T-helper 2 cell treated with Interferon-gamma antibody and Interleukin-4, amounts not matched to agents 5 μg/mL and 100 μg/mL, for 36 hours (primary cell): Measurements from ENCODE around the gene ELOVL3.
"Not testable (repeated sequence)": the region's sequence is repeated elsewhere in the genome, so short reads cannot be mapped to it uniquely, and the experiment has no call there.

Experiments used
- DNase-seq: peaks from one replicate; pipeline ENCODE4 v3.0.0; 2021; ENCODE audit warnings: low spot score
- H3K27ac Mint-ChIP-seq: one replicate; pipeline ENCODE4 v1.8.0; 2021; ENCODE audit warnings: mild to moderate bottlenecking, mixed read lengths
- H3K27me3 Mint-ChIP-seq: one replicate; pipeline ENCODE4 v1.8.0; 2021; ENCODE audit warnings: low read depth, mixed read lengths
- H3K36me3 Mint-ChIP-seq: one replicate; pipeline ENCODE4 v1.8.0; 2021; ENCODE audit warnings: low read depth, mixed read lengths
- H3K4me1 Mint-ChIP-seq: one replicate; pipeline ENCODE4 v1.8.0; 2021; ENCODE audit warnings: low read depth, mixed read lengths
- H3K4me3 Mint-ChIP-seq: one replicate; pipeline ENCODE4 v1.8.0; 2022; ENCODE audit warnings: mild to moderate bottlenecking, moderate library complexity, mixed read lengths
- H3K9me3 Mint-ChIP-seq: one replicate; pipeline ENCODE4 v1.8.0; 2021; ENCODE audit warnings: mixed read lengths

ELOVL3 gene, protein sequence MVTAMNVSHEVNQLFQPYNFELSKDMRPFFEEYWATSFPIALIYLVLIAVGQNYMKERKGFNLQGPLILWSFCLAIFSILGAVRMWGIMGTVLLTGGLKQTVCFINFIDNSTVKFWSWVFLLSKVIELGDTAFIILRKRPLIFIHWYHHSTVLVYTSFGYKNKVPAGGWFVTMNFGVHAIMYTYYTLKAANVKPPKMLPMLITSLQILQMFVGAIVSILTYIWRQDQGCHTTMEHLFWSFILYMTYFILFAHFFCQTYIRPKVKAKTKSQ

DNA sequence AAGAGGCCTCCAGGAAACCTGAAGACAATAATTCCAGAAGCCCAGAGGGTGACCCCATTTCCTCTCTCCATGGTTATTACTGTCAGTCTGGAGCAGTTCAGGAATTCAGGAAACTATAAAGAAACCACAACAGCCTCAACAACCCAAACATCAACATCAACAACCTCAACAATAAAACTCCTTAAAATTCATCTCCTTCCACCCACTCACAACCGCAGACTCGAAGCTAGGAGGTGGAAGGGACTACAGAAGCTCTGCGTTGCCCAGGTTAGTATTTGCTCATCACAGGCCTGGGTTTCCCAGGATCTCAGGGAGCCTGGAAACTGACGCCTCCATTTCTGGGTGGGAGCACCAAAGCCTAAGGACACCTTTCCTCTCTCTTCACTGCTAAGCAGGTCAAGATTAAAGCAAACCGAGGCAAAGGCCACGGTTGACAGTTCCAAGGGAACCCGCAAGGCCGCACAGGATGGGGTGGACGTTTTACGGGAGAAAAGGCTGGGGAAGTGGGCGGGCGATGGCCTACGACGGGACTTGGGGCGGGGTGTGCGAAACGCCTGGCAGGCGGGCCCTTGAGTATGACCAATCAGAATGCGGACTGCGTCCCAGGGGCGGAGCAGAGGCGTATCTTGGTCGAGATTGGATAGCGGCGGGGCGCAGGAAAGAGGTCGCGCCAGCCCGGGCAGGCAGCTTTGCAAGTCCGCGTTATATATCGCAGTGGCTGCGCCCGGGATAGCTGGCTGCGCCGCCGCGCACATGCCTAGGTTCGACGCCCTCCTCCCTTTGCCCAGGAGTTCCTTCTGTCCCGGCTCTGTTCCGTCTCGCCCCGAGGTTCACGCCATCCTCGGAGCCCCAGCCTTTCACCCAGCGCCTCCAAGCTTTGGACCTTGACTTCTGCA is at the start of gene ELOVL3:
Gene ELOVL3 (plus strand): TSS at position 654 of the 896 bp plus-strand sequence. CDS start 250 bp downstream, outside the sequence.
- peaks cover 12% of the 10 kb centered on the region for H3K4me1 Mint-ChIP-seq
- H3K27me3 Mint-ChIP-seq = peaks cover 40% of the 10 kb centered on the region
- H3K36me3 Mint-ChIP-seq = no peaks in the 10 kb centered on the region
- peak within 1 kb of the TSS; percentile 58 for H3K4me3 Mint-ChIP-seq
- H3K27ac Mint-ChIP-seq = no peak within 1 kb of the TSS
- no peaks in the 10 kb centered on the region for H3K9me3 Mint-ChIP-seq
- DNase-seq = peak; percentile 88

DNA sequence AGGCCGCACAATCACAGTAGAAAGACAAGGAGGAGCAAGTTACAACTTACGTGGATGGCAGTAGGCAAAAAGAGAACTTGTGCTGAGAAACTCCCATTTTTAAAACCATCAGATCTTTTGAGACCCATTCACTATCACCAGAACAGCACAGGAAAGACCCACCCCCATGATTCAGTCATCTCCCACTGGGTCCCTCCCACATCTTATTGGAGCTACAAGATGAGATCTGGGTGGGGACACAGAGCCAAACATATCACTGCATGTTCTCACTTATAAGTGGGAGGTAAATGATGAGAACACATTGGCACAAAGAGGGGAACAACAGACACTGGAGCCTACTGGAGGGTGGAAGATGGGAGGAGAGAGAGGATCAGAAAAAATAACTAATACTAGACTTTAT is 41.5 kb upstream of the ELOVL3 start:
- Mint-ChIP-seq H3K4me1 (peaks cover 7% of the 10 kb centered on the region), H3K4me3 (no peak overlapping the region), H3K27me3 (peaks cover 6% of the 10 kb centered on the region)

DNA sequence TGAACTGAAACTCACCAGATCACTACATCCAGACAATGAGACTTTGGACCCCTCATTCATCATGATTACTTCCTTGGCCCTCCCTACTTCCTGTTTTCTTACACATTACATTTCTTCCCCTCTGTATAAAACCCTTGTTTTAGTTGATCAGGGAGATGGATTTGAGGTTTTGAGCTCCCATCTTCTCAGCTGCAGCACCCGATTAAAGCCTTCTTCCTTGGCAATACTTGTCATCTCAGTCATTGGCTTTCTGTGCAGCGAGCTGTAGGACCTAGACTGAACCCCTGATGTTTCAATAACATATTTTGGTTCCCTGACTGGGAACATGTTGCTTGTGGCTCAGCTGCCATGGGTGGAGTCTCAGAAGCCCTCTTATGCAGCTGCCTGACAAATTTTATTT is 40.8 kb upstream of the ELOVL3 start:
- no peak overlapping the region for H3K4me3 Mint-ChIP-seq

More for the DNA sequence above, 41.5 kb upstream of the ELOVL3 start:
- DNase-seq = no peak
- Mint-ChIP-seq H3K27ac (no peak overlapping the region), H3K9me3 (peaks cover 17% of the 10 kb centered on the region), H3K36me3 (peaks cover 3% of the 10 kb centered on the region)

DNA sequence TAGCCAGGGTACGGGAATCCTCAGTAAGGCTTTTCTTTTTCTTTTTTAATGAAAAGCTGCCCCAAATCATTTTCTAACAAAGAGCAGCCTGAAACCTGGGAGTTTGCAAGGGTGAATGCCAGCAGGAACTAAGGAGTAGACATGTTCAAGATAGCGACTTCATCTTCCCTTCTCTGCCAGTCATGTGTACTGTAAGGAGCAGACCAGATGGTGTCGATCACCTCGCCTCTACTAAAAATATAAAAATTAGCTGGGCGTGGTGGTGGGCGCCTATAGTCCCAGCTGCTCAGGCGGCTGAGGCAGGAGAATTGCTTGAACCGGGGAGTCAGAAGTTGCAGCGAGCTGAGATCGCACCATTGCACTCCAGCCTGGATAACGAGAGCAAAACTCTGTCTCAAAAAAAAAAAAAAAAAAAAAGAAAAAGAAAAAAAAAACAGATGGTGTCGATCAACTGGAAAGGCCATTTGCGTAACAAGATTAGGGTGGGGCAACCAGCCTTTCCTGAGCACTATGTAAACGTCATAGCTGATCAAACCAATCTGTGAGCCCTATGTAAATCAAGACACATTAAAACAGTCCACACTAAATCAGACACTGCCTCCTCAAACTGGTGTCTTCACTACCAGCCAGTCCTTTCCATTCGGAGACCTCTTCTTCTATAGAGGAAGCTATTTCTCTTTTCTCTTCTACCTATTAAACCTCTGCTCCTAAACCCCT is 40.1 kb upstream of the ELOVL3 start:
- peaks cover 7% of the 10 kb centered on the region for H3K4me1 Mint-ChIP-seq
- DNase-seq = no peak
- H3K36me3 Mint-ChIP-seq = peaks cover 3% of the 10 kb centered on the region
- H3K27me3 Mint-ChIP-seq = peaks cover 6% of the 10 kb centered on the region
- peaks cover 17% of the 10 kb centered on the region for H3K9me3 Mint-ChIP-seq
- no peak overlapping the region for H3K4me3 Mint-ChIP-seq
- no peak overlapping the region for H3K27ac Mint-ChIP-seq

More for the DNA sequence above, 40.8 kb upstream of the ELOVL3 start:
- Mint-ChIP-seq H3K27me3 (peaks cover 6% of the 10 kb centered on the region), H3K27ac (no peak overlapping the region), H3K36me3 (peaks cover 3% of the 10 kb centered on the region), H3K9me3 (peaks cover 17% of the 10 kb centered on the region), H3K4me1 (peaks cover 7% of the 10 kb centered on the region)
- no peak for DNase-seq

DNA sequence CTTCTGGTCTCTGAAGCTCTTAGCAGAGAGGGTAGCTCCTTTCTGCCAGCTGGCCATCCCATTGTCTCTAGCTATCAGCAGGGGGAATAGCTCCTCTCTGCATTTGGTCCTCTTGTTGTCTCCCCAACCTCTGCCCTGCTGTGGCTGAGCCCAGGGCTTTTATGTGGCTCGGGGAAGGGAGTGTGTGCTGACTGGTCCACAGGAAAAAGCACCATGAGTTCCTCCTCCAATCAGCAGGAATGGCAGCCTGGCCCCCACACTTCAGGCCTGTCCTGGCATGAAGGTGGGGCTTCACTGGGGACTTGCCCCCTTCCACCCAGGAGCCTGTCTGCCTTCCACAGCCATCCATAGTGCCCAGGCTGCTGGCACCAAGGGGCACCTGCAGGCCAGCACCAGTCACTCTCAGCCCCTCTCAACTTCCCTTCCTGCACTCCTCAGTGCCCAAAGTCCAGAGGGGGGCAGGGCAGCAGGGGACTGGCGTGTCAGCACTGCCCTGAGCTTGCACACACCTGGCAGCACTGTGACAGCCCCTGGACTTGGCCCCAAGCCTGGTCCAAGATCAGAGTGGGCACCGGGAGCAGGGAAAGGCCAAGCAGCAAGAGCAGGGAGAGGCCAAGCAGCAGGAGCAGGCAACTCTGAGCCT is 37.7 kb upstream of the ELOVL3 start:
- peaks cover 8% of the 10 kb centered on the region for H3K36me3 Mint-ChIP-seq
- no peak overlapping the region for H3K27ac Mint-ChIP-seq
- DNase-seq = no peak
- H3K4me1 Mint-ChIP-seq = peaks cover 7% of the 10 kb centered on the region
- H3K4me3 Mint-ChIP-seq = no peak overlapping the region
- H3K27me3 Mint-ChIP-seq = peaks cover 6% of the 10 kb centered on the region
- H3K9me3 Mint-ChIP-seq = peaks cover 39% of the 10 kb centered on the region

DNA sequence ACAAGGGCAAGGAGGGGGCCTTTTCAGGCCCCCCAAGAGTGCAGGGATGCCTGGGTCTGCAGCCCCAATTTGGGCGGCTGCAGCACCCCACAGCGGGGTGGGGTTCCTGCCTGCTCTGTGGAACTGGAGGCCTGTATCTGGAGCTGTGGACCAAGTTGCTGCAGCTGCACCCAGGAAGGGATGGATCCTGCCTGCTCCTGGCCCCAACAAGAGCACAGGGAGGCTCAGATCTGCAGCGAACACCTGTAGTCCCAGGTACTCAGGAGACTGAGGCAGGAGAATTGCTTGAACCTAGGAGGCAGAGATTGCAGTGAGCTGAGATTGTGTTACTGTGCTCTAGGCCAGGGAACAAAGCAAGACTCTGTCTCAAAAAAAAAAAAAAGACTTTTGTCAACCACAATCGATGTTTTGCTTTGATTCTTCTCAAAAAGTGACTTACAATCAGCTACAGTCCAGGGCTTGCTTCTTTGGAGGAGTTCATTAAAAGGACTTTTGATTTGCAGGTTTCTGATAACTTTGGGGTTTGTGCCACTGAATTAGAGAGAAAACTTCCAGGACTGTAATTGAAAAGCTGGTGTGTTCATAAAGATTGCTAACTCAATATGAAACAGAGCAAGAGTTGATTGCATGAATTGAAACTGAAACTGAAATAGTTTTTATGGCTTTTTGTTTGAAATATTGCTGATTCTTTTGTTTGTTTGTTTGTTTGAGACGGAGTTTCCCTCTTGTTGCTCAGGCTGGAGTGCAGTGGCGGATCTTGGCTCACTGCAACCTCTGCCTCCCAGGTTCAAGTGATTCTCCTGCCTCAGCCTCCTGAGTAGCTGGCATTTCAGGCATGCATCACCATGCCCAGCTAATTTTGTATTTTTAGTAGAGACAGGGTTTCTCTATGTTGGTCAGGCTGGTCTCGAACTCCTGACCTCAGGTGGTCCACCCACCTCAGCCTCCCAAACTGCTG is 36.9 kb upstream of the ELOVL3 start:
- not testable (repeated sequence) for H3K4me1 Mint-ChIP-seq, H3K27me3 Mint-ChIP-seq, H3K36me3 Mint-ChIP-seq
- DNase-seq = peak; percentile 20
- H3K9me3 Mint-ChIP-seq = peaks cover 41% of the 10 kb centered on the region
- peak overlapping the region; percentile 91 for H3K27ac Mint-ChIP-seq
- peak overlapping the region; percentile 69 for H3K4me3 Mint-ChIP-seq

DNA sequence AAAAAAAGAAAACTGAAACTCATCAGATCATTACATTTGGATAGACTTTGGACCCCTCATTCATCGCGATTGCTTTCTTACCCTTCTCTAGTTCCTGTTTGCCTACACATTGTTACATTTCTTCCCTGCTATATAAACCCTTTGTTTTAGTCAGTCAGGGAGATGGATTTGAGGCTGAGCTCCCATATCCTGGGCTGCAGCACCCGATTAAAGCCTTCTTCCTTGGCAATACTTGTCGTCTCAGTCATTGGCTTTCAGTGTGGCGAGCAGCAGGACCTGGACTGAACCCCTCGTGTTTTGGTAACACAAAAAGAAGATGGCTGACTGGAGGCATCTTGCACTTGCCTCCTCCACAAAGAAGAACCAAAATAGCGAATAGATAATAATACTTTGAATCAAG is 34.1 kb upstream of the ELOVL3 start:
- H3K9me3 Mint-ChIP-seq = peaks cover 25% of the 10 kb centered on the region
- H3K4me1 Mint-ChIP-seq = peaks cover 7% of the 10 kb centered on the region
- DNase-seq = no peak
- peak overlapping the region; percentile 19 for H3K27ac Mint-ChIP-seq
- H3K4me3 Mint-ChIP-seq = no peak overlapping the region
- H3K27me3 Mint-ChIP-seq = peaks cover 2% of the 10 kb centered on the region
- H3K36me3 Mint-ChIP-seq = peaks cover 5% of the 10 kb centered on the region

DNA sequence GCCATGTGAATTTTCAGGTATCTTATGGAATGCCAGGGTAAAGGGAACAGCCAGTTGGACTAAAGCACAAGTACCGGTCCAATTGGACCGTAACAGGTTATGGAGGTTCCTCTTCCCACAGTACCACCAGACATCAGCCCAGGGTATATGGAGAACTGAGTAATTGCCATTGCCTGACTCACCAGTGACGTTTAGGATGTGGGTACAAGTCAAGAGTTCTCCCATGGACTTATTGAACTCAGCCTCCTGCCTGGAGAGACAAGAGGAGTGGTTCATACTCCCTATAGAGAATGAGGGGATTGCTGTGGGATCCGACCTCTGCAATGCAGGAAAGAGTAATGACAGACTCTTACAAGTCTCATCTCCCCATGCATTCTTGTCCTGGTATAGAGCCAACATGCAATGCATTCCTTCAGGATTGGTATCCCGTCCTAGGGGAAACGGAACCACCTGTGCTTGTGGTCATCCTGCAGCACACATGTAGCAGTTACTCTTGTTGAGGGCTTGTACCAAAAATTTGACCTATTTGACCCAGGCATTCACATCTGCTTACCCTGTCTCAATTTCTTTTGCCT is 30.7 kb upstream of the ELOVL3 start:
- H3K4me1 Mint-ChIP-seq = no peaks in the 10 kb centered on the region
- H3K9me3 Mint-ChIP-seq = peaks cover 25% of the 10 kb centered on the region
- peaks cover 5% of the 10 kb centered on the region for H3K36me3 Mint-ChIP-seq
- DNase-seq = no peak
- H3K27ac Mint-ChIP-seq = no peak overlapping the region
- peaks cover 2% of the 10 kb centered on the region for H3K27me3 Mint-ChIP-seq
- no peak overlapping the region for H3K4me3 Mint-ChIP-seq

DNA sequence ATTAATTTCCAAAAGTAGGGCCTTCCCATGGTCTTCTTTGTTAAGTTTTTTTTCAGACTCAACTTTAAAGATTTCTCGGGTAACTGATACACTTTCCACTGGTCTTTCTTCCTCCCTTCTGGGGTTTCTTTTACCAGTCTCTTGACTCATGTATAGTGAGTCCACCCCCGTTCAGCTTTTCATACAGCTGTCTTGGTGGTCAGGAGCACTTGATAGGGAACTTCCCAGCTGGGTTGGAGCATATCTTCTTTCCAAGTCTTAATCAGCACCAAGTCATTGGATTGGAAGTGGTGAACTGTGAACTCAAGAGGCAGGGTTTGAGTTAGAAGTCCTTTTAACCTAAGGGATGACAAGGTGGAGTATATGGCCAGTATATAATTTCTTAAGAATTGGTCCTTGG is 29.2 kb upstream of the ELOVL3 start:
- no peak overlapping the region for H3K4me3 Mint-ChIP-seq
- H3K9me3 Mint-ChIP-seq = peaks cover 17% of the 10 kb centered on the region

DNA sequence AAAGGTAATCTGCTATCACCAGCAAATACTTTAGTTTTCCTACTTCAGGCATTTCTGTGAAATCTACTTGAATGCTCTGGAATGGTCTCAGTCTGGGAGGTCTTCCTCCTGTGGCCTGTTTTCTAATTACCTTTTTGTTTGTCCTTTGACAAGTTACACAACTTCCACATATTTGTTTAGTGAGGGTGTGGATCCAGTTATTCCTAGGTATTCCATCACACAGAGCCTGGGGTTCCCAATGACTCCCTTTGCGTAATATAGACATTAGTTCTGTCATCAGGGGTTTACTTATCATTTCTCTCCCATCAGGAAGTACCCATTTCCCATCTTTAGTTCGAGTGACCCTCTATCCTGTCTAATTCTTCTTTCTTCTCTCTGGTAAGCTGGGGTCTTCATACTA is 28.1 kb upstream of the ELOVL3 start:
- peaks cover 6% of the 10 kb centered on the region for H3K9me3 Mint-ChIP-seq
- H3K27me3 Mint-ChIP-seq = peaks cover 2% of the 10 kb centered on the region
- peaks cover 5% of the 10 kb centered on the region for H3K4me1 Mint-ChIP-seq
- H3K4me3 Mint-ChIP-seq = no peak overlapping the region
- H3K27ac Mint-ChIP-seq = no peak overlapping the region
- DNase-seq = no peak
- H3K36me3 Mint-ChIP-seq = no peaks in the 10 kb centered on the region

More for the DNA sequence above, 29.2 kb upstream of the ELOVL3 start:
- DNase-seq = peak; percentile 48
- peaks cover under 1% of the 10 kb centered on the region for H3K36me3 Mint-ChIP-seq
- H3K27ac Mint-ChIP-seq = no peak overlapping the region
- no peaks in the 10 kb centered on the region for H3K4me1 Mint-ChIP-seq
- H3K27me3 Mint-ChIP-seq = peaks cover 2% of the 10 kb centered on the region

DNA sequence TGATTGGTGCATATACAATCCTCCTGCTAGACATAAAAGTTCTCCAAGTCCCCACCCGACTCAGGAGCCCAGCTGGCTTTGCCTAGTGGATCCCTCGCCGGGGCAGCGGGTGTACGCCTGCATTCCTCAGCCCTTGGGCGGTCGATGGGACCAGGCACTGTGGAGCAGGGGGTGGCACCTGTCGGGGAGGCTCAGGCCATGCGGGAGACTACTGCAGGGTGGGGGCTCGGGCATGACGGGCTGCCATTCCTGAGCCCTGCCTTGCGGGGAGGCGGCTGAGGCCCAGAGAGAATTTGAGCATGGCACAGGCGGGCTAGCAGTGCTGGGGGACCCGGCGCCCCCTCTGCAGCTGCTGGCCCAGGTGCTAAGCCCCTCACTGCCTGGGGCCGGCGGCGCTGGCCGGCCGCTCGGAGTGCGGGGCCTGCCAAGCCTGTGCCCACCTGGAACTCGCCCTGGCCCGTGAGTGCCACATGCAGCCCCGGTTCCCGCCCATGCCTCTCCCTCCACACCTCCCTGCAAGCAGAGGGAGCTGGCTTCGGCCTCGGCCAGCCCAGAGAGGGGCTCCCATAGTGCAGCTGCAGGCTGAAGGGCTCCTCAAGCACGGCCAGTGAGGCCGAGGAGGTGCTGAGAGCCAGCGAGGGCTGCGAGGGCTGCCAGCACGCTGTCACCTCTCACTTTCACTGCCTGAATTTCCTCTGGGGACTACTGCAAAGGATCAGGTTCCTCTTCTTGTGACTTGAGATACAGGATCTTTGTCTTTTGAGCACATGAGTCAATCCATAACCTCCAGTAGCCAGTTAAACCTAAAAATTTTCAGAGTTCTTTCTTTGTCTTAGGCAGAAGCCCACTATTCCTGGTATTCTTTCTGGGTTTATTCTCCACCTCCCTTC is 25.1 kb upstream of the ELOVL3 start:
- no peak overlapping the region for H3K4me3 Mint-ChIP-seq
- H3K27me3 Mint-ChIP-seq = no peaks in the 10 kb centered on the region
- H3K4me1 Mint-ChIP-seq = peaks cover 5% of the 10 kb centered on the region
- H3K36me3 Mint-ChIP-seq = no peaks in the 10 kb centered on the region
- H3K9me3 Mint-ChIP-seq = peaks cover 9% of the 10 kb centered on the region
- no peak for DNase-seq
- H3K27ac Mint-ChIP-seq = no peak overlapping the region

DNA sequence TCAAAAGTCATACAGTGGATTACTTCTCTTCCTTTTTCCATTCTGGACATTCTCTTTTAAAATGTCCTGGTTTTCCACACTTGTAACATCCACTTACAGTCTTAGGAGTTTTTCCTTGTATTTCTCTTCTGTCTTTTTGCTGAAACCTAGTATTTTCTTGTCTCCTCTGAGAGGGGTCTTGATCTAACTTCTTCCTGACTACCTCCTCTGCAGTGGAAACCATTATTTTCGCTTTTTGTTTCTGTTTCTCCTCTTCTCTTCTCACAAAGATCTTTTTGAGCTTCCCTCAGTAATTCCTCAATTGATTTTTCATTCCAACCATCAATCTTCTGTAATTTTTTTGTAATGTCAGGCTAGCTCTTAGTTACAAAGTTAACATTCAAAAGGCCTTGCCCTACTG is 23.7 kb upstream of the ELOVL3 start:
- Mint-ChIP-seq H3K27me3 (no peaks in the 10 kb centered on the region), H3K36me3 (no peaks in the 10 kb centered on the region), H3K4me1 (peaks cover 5% of the 10 kb centered on the region), H3K27ac (peak overlapping the region; percentile 19), H3K4me3 (no peak overlapping the region), H3K9me3 (peaks cover 9% of the 10 kb centered on the region)
- DNase-seq = no peak
